Measurements from ENCODE around the gene SYNDIG1. TPM values are rescaled to one million over a fixed set of nuclear protein-coding genes. Genes with fewer than 3 reads are reported as not detected.

Gene SYNDIG1
- polyA plus RNA-seq, 2 of the 4 experiments (the other 2 are of a cell fraction) = 0.96 to 2.6 TPM

DNA sequence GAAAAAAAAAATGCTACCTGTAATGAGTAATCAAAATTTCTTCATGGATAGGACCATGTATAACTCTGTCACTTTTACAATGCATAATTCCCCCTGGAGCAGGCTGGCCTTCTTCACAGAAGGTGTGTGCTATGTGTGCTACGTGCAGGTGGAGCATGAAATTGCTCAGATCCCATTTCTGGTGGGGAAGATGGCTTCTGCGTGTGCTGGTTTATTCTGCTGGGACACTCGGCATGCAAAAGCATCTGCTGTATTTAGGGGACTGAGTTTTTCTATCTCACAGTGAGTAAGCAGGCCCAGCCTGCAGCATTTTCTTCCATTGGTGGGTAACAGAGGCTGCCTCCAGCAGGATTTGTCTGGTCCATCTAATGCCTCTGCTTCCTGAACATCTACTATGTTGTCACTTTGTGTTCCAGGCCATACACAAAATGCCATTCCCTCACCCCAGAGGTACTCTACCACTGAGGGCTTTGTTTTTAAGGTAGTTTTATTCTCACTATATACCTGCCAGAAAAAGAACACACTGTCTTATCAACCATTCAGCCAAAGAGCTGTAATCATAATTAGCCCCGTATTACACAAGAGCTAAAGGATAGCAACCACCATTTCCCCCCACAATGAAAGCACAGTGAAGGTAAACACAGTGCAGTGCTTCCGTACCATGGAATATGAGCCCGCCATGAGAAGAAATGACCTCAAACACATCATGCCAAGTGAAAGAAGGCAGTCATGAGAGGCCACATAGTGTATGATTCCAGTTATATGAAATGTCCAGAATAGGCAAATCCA, 62.4 kb downstream of the SYNDIG1 start:
- TF ChIP-seq ZSCAN20 (CRISPR knock-in tag; IDR thresholded peaks at IDR 0.05) (no peak), HDAC2 (IDR thresholded peaks at IDR 0.05) (no peak), SREBF2 (IDR thresholded peaks at IDR 0.05) (no peak), SMC3 (IDR thresholded peaks at IDR 0.05) (no peak), NR3C1 (IDR thresholded peaks at IDR 0.05) (no peak), HEYL (CRISPR knock-in tag; IDR thresholded peaks at IDR 0.05) (no peak)
- TF ChIP-seq, protein P1, sequence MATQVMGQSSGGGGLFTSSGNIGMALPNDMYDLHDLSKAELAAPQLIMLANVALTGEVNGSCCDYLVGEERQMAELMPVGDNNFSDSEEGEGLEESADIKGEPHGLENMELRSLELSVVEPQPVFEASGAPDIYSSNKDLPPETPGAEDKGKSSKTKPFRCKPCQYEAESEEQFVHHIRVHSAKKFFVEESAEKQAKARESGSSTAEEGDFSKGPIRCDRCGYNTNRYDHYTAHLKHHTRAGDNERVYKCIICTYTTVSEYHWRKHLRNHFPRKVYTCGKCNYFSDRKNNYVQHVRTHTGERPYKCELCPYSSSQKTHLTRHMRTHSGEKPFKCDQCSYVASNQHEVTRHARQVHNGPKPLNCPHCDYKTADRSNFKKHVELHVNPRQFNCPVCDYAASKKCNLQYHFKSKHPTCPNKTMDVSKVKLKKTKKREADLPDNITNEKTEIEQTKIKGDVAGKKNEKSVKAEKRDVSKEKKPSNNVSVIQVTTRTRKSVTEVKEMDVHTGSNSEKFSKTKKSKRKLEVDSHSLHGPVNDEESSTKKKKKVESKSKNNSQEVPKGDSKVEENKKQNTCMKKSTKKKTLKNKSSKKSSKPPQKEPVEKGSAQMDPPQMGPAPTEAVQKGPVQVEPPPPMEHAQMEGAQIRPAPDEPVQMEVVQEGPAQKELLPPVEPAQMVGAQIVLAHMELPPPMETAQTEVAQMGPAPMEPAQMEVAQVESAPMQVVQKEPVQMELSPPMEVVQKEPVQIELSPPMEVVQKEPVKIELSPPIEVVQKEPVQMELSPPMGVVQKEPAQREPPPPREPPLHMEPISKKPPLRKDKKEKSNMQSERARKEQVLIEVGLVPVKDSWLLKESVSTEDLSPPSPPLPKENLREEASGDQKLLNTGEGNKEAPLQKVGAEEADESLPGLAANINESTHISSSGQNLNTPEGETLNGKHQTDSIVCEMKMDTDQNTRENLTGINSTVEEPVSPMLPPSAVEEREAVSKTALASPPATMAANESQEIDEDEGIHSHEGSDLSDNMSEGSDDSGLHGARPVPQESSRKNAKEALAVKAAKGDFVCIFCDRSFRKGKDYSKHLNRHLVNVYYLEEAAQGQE (IDR thresholded peaks at IDR 0.05) = no peak
- no peak for ATAC-seq
- ChIA-PET POLR2A (no interaction called here), CTCF (interaction anchor here (1.4 to 1.6 kb wide), 2 partner anchors 11 to 47 kb away, joined by 3 to 4 read pairs; no protein-coding TSS in a partner anchor)
- Histone ChIP-seq H3K4me1 (no peaks in the 10 kb centered on the region), H3K4me2 (no peak overlapping the region), H3K9me3 (no peaks in the 10 kb centered on the region), H3K27ac (no peak overlapping the region), H3K4me3 (no peak overlapping the region)
- no peak for DNase-seq (ENCODE audit: low read depth in 1 of 2, low spot score in 1 of 2)
- 58% methylated on average over 6 of the region's 6 CpGs for WGBS (ENCODE audit: missing lambda C conversion rate)
- FAIRE-seq = no peak

DNA sequence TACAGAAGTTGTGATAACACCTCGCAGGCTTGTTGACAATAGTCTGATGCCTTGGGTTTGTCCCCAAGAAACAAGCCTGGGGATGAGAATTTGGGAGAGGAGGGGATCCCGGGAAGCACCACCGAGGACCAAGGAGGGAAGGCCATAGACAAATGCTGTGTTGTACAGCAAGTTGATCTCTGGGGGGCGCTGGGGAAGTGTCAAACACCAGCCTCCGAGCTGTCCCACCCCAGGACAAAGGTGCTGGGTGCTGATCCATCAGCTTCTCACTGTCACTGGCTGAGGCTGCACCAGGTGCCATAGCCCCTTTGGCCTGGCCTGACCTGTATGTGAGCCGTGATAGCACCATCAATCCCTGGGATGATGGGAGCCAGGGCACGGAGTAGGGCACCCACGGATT, 64.0 kb downstream of the SYNDIG1 start:
- no peak overlapping the region for H3K4me2 ChIP-seq
- no peak overlapping the region for H3K27ac ChIP-seq
- H3K4me1 ChIP-seq = no peaks in the 10 kb centered on the region
- H3K4me3 ChIP-seq = no peak overlapping the region
- POLR2A ChIA-PET = no interaction called here
- TF ChIP-seq EHMT2 (IDR thresholded peaks at IDR 0.05; ENCODE audit: low read depth) (no peak), CHD2 (IDR thresholded peaks at IDR 0.05; ENCODE audit: low read length, partially characterized antibody) (no peak), FOSL2 (IDR thresholded peaks at IDR 0.05) (no peak), FOSL2 (CRISPR knock-in tag; IDR thresholded peaks at IDR 0.05) (no peak), BHLHE40 (IDR thresholded peaks at IDR 0.05; ENCODE audit: low read depth, low read length) (no peak), RARB (CRISPR knock-in tag; IDR thresholded peaks at IDR 0.05) (no peak), CHD4 (IDR thresholded peaks at IDR 0.05; ENCODE audit: borderline replicate concordance) (no peak), MAFK (IDR thresholded peaks at IDR 0.05; ENCODE audit: partially characterized antibody) (no peak), HDAC2 (IDR thresholded peaks at IDR 0.05) (no peak), RAD21 (conservative IDR thresholded peaks at IDR 0.05 in 1 of 2, IDR thresholded peaks at IDR 0.05 in 1 of 2) (no peak), RNF2 (IDR thresholded peaks at IDR 0.05; ENCODE audit: borderline replicate concordance, low read depth) (no peak)
- TF ChIP-seq, protein P2, sequence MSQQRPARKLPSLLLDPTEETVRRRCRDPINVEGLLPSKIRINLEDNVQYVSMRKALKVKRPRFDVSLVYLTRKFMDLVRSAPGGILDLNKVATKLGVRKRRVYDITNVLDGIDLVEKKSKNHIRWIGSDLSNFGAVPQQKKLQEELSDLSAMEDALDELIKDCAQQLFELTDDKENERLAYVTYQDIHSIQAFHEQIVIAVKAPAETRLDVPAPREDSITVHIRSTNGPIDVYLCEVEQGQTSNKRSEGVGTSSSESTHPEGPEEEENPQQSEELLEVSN (IDR thresholded peaks at IDR 0.05; ENCODE audit: borderline replicate concordance, low read depth) = no peak
- TF ChIP-seq, protein P3, sequence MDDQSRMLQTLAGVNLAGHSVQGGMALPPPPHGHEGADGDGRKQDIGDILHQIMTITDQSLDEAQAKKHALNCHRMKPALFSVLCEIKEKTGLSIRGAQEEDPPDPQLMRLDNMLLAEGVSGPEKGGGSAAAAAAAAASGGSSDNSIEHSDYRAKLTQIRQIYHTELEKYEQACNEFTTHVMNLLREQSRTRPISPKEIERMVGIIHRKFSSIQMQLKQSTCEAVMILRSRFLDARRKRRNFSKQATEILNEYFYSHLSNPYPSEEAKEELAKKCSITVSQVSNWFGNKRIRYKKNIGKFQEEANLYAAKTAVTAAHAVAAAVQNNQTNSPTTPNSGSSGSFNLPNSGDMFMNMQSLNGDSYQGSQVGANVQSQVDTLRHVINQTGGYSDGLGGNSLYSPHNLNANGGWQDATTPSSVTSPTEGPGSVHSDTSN (IDR thresholded peaks at IDR 0.05) = no peak
- TF ChIP-seq, protein P4, sequence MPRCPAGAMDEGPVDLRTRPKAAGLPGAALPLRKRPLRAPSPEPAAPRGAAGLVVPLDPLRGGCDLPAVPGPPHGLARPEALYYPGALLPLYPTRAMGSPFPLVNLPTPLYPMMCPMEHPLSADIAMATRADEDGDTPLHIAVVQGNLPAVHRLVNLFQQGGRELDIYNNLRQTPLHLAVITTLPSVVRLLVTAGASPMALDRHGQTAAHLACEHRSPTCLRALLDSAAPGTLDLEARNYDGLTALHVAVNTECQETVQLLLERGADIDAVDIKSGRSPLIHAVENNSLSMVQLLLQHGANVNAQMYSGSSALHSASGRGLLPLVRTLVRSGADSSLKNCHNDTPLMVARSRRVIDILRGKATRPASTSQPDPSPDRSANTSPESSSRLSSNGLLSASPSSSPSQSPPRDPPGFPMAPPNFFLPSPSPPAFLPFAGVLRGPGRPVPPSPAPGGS (IDR thresholded peaks at IDR 0.05) = no peak
- CTCF ChIA-PET = interaction anchor here (0.9 to 1.7 kb wide), 5 partner anchors 9 to 247 kb away, joined by 3 to 4 read pairs (median 3); no protein-coding TSS in a partner anchor
- FAIRE-seq (no peak), ATAC-seq (no peak), DNase-seq (ENCODE audit: low read depth in 1 of 2, low spot score in 1 of 2) (no peak)
- no peaks in the 10 kb centered on the region for H3K9me3 ChIP-seq
- 41% methylated on average over 8 of the region's 8 CpGs for WGBS (ENCODE audit: missing lambda C conversion rate)
